Esophagus mucosa (tissue), 1 donor: ENCODE measurements around the gene BATF. TPM values are rescaled to one million over a fixed set of nuclear protein-coding genes. Genes with fewer than 3 reads are reported as not detected.

Experiments used
- ATAC-seq: fragments of 200-7000 bp; cut with Tn5 transposase; one replicate; pipeline ENCODE4 v1.9.1; 2020
- total RNA-seq: library from RNA; stranded (reverse); gene quantifications from one replicate; pipeline ENCODE4 v1.2.4, GENCODE V29; 2023
- donor health status: DM: yes; HTN: yes; CAD: no.

Gene BATF
- total RNA-seq = 0.84 TPM

- peak; percentile 36 for ATAC-seq
Observed at GRCh38 chr14:75522224-75522982, at the start of gene BATF. BATF (plus strand) TSS chr14:75522469; CDS start chr14:75522683, 214 bp downstream.

- ATAC-seq = peak; percentile 38
Observed at GRCh38 chr14:75474127-75474526, 48.1 kb upstream of the BATF start.

GRCh38 chr14:75476274-75476995, 45.8 kb upstream of the BATF start:
- ATAC-seq = peak; percentile 44

- no peak for ATAC-seq
Observed at GRCh38 chr14:75477881-75478280, 44.4 kb upstream of the BATF start.

- ATAC-seq = no peak
Observed at GRCh38 chr14:75479770-75480600, 42.3 kb upstream of the BATF start.

- ATAC-seq = no peak
Observed at GRCh38 chr14:75482366-75482765, 39.9 kb upstream of the BATF start.

- ATAC-seq = no peak
Observed at GRCh38 chr14:75484711-75485429, 37.4 kb upstream of the BATF start.

GRCh38 chr14:75486318-75486717, 36.0 kb upstream of the BATF start:
- no peak for ATAC-seq

- peak; percentile 82 for ATAC-seq
Observed at GRCh38 chr14:75487155-75487671, 35.1 kb upstream of the BATF start.

- peak; percentile 13 for ATAC-seq
Observed at GRCh38 chr14:75489480-75489837, 32.8 kb upstream of the BATF start.

GRCh38 chr14:75491376-75491978, 30.8 kb upstream of the BATF start:
- no peak for ATAC-seq

GRCh38 chr14:75492832-75493591, 29.3 kb upstream of the BATF start:
- ATAC-seq = no peak

GRCh38 chr14:75493592-75494087, 28.6 kb upstream of the BATF start:
- ATAC-seq = no peak

GRCh38 chr14:75494896-75495295, 27.4 kb upstream of the BATF start:
- ATAC-seq = no peak

- ATAC-seq = no peak
Observed at GRCh38 chr14:75495399-75495798, 26.9 kb upstream of the BATF start.

GRCh38 chr14:75495882-75496281, 26.4 kb upstream of the BATF start:
- no peak for ATAC-seq

- no peak for ATAC-seq
Observed at GRCh38 chr14:75496755-75497154, 25.5 kb upstream of the BATF start.

- ATAC-seq = no peak
Observed at GRCh38 chr14:75497191-75497590, 25.1 kb upstream of the BATF start.

GRCh38 chr14:75497701-75498100, 24.6 kb upstream of the BATF start:
- no peak for ATAC-seq

- ATAC-seq = no peak
Observed at GRCh38 chr14:75499084-75499875, 23.0 kb upstream of the BATF start.
